HG02678 (cell line): ENCODE results near the gene GAGE10.

Experiments
- ATAC-seq: cut with Tn5 transposase; IDR thresholded peaks from one replicate; pipeline ENCODE4 v1.9.1; 2021; ENCODE audit warnings: mild to moderate bottlenecking, moderate library complexity; ENCODE audit not compliant: unreplicated experiment

The GAGE10 gene, protein sequence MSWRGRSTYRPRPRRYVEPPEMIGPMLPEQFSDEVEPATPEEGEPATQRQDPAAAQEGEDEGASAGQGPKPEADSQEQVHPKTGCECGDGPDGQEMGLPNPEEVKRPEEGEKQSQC

DNA sequence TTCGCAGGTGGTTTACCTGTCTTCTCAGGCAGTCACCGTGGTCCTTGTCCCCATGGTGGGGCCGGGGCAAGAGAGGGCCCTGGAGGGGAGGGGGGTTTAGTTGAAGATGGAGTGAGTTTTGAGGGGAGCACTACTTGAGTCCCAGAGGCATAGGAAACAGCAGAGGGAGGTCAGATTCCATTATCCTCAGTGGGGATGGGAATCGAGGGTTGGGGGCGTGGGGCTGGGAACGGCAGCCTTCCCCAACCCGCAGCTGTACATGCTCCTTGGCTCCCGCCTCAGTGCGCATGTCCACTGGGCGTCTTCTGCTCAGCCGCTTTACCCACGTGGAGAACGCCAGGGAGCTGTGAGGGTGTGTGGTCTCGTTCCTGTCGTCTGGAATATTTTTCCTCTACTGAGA is at the start of gene GAGE10:
GAGE10 (plus strand) TSS at position 301 of the 400 bp plus-strand sequence. CDS start 1,214 bp downstream, outside the sequence.
- no peak for ATAC-seq

DNA sequence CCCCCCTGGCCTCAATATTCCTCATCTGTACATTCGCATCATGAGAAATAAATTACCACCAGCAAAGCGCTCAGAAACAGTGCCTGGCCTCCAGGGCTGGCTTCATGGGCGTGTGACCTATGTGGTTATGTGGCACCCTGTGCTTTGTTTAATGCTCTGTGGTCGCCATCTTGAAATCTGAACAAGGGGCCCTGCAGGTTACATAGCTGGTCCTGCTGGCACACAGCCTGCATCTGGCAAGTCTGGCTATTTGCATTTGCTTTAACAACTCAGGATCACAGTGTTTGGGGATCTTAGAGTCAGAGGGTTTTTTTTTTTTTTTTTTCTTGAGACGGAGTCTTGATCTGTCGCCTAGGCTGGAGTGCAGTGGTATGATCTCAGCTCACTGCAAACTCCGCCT is 48.8 kb upstream of the GAGE10 start:
- no peak for ATAC-seq

DNA sequence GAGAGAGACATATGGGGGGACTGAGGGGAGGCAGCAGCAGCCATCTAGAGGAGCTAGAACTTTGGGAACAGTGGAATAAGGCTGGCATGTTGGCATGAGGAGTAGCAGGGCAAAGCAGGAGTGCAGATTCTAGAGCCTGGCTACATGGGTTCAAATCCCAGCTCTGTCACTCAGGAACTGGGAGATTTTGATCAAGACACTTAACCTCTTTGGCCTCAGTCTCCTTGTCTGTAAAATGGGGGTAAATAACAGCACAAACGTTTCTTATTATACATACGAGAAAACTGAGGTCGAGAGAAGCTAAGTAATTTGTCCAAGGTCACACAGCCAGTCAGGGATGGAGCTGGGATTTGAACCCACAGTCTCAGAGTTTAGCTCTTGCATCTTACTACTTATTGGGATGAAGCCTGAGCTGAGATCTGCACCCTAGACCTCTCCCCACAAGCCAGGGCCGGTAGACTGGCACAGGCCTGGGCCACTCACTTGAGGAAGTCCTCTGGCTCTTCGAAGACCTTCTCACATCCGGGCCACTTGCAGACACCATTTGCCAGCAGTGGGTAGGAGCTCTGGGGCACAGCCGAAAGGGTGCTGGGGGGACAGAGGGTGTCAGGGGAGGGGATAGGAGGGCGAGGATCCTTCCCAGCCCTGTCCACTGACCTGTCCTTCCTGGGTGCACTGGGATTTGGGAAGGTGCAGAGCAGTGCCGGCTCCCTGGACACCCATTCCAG is 47.0 kb upstream of the GAGE10 start:
- ATAC-seq, result no peak

DNA sequence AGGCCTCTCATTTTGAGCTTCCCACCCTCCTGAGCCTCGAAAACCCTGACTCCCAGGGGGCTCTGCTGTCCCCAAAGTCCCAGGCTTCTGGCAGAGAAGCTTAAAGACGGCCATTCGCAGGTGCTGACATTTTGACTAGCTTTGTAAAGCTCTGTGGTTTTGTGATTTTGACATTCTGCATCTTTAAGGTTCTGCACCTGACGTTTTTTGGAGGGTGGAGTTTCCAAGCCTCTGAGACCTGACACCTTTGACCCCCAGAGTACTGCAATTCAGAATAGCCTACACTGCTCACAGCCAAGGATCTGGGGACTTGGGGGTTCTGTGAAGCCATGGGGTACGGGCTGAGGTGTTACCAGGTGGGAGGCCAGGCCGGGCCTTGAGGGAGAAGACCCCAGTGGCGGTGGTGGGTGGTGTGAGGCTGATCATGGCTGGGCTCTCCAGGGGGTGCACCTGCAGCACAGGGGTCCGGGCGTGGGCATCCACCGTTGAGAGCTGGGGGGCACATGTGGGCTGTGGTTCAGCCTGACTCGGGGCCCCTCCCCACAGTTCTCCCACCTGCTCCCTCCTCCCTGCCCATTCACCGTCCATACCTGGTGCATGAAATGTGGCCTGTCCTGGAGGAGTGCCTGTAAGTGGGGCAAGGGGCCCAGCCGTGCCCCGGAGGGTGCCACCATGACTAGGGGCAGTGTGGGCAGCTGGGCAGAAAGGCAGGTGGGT is 46.2 kb upstream of the GAGE10 start:
- ATAC-seq, result no peak

DNA sequence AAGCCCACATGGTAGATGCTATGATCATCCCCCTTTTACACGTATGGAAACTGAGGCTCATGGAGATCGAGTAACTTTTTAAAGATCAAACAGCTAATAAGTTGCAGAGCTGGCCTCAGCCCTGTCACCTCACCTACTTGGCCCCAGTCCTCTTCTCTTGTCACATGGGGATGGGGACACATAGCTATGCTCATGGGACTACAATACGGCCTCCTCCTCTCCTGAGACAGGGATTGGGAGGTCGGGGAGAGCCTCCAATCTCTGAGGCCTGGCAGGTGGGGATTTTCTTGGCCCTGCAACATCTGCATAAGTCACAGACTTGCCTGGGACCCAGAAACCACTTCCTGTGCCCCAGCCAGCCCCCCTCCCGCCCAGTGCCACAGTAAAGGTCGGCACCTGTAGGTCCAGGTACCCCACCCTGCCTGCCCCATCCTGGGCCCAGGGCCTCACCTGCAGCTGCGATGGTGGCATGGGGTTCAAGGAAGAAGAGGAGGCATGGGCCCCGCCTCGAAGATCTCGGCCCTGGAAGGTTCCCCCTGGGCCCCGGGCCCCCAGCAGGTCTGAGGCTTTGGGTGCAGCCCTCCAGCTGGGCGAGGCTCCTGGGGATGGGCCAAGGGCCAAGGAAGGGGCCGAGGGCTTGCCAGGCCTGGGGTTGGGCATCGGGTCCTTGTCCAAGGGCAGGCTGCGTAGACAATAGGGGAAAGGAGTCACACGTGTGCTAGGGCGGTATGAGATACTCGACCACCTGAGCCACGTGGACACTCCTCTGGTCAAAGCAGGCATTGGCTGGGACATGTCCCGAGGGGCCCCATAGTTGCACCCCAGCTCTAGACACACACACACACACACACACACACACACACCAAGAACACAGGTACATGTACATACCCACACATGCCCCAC is 45.3 kb upstream of the GAGE10 start:
- no peak for ATAC-seq

DNA sequence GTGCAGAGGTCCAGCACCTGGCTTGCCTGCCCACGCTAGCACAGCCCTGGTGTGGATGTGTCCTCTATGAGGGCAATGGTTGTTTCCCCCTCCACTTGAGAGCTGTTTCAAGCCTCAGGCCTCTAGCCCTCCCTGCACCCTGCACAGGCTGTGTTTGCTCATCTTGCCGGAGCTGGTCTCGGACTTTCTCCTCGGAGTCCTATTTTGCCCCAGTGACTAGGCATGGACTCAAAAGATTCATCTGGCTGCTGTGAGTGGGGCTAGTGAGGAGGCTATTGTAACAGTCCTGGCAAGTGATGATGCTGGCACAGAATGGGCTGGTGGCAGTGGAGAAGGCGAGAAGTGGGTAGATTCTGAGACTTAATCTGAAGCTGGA is 44.7 kb upstream of the GAGE10 start:
- no peak for ATAC-seq

DNA sequence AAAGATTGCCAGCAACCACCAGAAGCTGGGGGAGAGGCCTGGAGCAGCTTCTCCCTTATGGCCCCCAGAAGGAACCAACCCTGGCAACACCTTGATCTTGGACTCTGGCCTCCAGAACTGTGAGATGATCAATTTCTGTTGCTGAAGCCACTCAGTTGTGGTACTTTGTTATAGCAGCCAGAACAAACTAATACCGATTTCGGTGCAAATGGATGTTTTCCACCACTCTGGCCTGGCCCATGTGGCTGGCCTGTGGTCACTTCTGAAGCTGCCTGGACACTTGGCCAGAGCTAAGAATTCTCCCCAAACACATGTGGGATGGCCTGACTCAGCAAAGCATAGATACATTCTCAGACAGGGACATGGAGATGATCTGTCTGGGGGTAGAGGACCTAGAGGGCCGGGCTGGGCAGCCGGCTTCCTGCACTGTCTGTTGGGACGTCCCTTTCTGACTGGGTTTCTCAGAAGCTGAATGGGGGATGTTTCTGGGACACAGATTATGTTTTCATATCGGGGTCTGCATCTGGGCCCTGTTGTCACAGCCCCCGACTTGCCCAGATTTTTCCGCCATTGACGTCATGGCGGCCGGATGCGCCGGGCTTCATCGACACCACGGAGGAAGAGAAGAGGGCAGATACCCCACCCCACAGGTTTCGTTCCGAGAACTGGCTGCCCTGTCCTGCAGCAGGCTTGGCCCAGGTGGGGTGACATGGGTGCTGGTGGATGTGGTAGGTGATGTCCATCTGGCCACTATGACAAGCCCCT is 43.0 kb upstream of the GAGE10 start:
- ATAC-seq, result no peak

DNA sequence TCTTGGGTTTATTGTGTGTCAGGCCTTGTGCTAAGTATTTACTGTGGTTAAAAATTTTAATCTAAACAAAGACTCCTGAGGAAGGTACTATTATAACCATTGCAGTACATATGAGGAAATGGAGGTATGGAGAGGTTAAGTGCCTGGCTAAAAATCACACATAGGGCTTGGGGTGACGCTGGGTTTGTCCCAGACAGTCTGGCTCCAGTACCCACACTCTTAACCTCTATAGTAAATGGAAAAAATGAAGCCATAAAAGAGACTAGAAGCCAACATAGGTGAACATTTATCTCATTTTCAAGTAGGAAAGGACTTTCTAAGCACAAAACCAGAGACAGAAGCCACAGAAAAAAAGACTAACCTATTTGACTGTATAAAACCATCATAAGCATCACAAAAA is 40.8 kb upstream of the GAGE10 start:
- no peak for ATAC-seq

DNA sequence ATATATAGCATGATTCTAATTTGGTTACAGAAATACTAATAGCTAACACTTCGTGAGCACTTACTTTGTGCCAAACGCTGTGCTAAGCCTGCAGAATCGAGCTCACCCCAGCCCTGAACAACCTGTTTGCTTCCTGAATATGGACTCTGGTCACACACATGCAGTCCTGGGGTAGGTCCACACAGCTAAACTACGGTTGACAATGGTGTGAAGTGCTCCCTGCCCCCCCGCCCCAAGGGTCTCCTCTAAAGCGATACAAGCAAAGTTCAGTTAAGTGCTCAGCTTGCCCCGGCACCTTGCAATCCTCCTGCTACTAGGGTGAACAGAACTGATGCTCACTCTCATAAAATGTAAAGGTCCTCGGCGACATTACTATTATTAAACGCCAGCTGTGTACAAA is 39.8 kb upstream of the GAGE10 start:
- no peak for ATAC-seq

DNA sequence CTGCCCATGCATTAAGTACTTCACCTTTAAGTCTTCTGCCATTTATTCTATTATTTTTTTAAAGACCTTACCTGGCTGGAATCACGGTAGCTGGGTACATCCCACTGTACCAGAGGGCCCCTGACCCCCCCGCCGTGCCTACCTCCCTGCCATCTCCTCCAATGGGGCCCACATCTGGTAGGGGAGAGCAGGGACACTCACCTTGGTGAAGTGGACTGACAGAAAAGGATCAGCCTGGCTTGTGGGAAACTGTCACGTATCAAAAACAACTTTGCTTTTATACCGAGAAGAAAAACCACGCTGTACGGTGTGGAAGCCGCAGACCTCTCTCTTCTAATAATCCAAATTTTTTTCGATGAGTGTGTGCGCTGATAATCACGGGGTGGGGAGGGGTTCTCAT is 39.0 kb upstream of the GAGE10 start, which contains the start of gene FOXP3:
FOXP3 (minus strand) TSS at position 251 of the 400 bp plus-strand sequence. CDS start 6,205 bp downstream, outside the sequence.
- no peak for ATAC-seq

DNA sequence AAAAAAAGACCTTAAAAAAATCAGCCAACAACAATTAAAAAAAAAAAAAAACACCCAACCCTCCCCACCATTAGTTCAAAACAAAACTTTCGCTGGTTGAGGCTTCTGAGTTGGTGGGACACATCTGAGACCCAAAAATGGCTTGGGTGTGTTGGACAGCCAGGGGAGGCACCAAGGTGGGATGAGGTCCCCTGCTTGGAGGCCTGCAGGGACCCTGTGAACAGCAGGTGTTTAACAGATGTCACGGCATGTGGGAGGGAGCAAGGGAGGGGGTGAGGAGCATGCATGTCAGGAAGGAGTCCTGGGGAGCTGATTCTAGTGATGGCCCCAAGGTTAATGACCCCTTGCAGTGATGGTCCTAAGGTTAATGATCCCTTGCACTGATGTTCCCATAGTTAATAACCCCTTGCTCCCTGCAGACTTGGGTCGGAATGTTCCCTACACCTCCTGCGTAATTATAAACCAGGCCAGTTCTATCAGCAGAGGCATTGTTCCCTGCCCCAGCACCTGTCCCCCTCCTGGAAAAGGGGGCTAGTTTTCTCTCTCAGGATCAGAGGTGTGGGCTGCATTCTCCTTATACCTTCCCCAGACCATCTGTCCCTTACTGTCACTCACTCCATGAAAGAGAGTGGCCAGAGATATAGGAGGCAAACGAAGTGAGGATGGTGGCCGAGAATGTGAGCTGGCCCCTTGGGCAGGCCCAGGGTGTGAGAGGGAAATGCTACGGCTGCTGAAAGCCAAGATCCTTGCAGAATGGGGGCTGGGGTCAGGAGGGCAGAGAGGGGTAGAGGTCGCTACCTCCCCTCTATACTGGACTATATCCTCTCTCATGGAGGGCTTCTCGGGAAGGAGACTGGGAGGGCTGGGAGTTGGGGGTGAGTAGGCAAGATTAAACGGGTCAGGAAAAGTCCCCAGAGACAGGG is 36.7 kb upstream of the GAGE10 start:
- no peak for ATAC-seq

DNA sequence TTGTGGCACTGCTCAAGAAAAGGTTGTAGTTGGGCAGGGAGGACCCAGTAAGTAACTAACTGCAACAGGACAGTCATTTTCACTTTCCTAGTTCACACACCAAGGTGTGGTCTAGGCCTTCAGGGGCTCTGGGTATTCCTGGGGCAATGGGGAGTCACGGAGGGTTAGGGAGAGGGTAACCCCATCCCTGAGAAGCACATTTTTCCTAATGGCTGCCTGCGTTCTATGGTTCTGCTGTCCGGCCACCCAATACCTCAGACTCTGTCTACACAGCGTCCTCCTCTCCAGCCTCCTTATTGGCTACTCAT is 34.8 kb upstream of the GAGE10 start:
- ATAC-seq, result no peak

DNA sequence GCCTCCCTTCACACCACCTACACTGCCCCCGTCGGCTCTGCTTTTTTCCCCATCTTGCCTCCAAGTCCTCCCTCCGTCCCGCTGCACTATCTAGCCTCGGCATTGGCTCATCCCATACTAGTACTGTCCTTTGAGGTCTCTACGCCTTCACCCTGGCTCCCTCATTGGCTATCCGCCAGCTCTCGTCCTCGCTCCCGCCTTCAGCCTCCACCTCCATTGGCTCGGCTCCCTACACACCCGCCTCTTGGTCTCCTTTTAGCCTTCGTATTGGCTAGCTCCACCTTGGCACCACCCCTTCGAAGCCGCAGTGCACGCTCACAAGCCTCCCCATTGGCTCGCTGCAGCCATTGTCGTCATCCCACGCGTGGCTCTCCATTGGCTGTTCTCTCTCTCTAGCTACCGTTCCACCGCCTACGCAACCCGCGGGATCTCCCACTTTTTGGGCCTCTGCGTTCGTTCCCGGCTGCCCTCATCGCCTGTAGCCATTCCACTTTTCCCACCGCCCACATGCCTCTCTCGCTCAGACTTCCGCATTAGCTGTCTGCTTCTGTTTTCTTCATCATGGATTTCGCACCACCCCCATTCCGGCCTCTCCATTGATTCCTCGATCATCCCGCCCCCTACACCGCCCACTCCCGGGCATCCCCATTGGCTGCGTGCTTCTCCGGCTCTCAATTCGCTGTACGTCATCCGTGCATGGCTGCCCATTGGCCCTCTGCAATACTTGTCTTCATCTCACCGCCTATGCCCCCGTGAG is 34.3 kb upstream of the GAGE10 start:
- peak; percentile 85 for ATAC-seq

DNA sequence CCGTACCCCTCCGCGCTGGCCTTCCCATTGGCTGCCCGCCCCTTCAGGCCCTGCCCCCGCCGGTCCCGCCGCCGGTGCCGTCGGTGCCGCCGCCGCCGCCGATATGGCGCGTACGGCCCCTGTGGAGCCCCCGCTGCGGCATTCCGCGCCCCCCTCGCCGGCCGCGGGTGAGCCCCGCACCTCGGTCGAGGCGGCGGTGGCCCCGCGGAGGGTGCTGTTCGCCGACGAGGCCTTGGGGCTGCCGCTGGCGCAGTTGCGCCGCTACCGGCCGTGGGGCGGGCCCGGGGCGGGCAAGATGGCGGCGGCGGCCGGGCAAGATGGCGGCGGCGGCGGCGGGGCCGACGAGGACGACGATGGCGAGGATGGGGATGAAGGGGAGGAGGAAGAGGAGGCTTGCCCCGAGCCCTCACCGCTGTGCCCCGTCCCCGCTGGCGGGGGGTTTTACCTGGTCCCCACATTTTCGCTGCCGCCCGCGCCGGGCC is 33.6 kb upstream of the GAGE10 start, which contains the start of gene PPP1R3F:
PPP1R3F (plus strand) TSS at position 27 of the 482 bp plus-strand sequence; CDS start at position 104, 77 bp downstream.
- ATAC-seq, result peak; percentile 20

DNA sequence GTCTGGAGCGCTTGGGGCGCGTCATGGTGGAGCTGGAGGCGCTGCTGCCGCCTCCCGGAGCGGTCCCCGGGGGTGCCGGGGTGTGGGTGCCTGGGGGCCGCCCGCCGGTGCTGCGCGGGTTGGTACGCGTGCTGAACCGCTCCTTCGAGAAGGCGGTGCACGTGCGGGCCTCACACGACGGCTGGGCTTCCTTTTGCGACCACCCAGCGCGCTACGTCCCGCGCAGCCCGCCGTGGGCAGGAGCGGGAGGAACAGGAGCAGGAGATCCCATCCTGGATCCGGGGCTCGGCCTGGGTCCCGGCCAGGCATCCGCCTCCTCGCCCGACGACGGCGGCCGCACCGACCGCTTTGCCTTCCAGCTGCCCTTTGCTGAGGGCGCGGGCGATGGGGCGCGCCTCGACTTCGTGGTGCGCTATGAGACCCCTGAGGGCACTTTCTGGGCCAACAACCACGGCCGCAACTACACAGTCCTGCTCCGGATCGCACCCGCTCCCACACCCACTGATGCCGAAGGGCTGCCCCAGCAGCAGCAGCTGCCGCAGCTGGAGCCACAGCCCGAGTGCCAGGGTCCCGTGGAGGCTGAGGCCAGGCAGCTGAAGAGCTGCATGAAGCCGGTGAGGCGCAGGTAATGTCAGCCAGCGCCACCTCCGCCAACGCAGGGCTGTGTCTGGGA is 33.1 kb upstream of the GAGE10 start:
- ATAC-seq, result no peak

DNA sequence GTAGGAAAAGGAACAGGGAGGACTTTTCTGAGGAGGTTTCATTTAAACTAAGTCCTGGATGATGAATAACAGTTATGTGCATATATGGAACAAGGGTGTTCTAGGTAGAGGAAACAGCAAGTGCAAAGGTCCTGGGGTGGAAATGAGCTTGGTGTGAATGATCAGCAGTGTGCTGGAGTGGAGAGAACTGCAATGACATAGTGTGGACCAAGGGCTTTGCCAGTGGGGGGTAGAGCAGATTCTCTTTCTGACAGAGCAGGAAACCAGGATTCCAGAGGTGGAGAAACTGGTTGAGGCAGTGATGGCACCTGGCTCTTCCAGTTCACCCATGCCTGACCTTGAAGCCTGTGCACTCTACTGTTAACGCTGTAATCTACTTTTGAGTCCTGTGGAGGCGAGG is 32.1 kb upstream of the GAGE10 start:
- ATAC-seq, result no peak

DNA sequence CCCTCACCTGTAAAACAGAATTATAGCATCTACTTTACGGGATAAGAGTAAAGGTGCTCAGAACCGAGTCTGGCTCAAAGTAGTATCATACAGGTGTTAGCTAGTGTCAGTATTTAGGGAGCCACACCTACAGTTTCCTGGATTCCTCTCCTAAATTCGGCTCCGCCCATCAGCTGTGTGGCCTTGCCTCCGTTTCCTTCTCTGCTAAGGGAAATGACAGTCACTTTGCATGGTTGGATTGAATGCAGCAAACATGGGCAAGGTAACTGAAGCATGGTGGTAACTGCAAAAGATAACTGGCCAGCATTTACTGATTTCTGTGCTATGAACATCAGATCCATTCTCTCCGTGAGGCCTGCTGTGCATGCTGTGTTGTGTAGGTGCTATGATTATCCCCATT is 31.0 kb upstream of the GAGE10 start:
- no peak for ATAC-seq

DNA sequence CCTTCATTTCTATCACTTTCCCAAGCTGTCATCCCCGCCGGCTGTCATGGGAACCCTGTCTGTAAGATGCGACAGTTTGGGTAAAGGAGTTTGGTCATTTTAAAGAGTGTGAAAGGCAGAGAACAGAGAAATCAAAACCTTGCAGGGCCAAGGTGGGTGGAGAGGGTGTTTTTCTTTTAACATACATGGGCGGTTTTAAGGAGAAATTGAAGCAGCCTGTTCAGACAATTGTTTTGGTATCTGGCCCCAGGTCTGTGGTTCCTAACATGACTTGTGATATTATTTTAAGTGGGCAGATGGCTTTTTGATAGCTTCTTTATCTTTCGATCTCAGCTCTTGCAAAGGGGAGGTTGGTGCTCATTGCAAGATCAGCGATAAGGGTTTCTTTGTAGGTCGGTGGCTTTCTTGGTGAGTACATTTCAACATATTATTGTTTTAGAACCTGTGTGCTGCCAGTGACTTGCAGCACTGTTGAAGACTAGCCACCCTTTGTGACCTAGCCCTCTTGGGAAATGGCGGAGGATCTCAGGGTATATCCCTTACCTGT is 30.2 kb upstream of the GAGE10 start:
- ATAC-seq, result no peak
